OCI-LY7 (cell line): Measurements from ENCODE around the gene SYCP2. TPM values are rescaled to one million over a fixed set of nuclear protein-coding genes. Genes with fewer than 3 reads are reported as not detected.

ENCODE experiments used
- BruUV-seq: library from RNA; stranded (reverse); fragments of 400-500 nt; replicated peaks from 2 replicates; lab custom pipeline; 2021; lab: Mats Ljungman, UMichigan
- CTCF ChIA-PET: fragments of 300-600 bp; sonication (Branson Sonifier 250); formaldehyde crosslinking; loops from one replicate; lab custom pipeline; 2022; ENCODE audit warnings: antibody characterized with exemption; ENCODE audit not compliant: unreplicated experiment; lab: Charles Lee
- POLR2A ChIA-PET: fragments of 300-600 bp; sonication (Branson Sonifier 250); formaldehyde crosslinking; loops from one replicate; lab custom pipeline; 2022; ENCODE audit warnings: antibody characterized with exemption; lab: Charles Lee
- DNase-seq: peaks from one replicate; pipeline ENCODE4 v3.0.0-alpha.2; 2015; ENCODE audit warnings: low spot score
- H2AFZ ChIP-seq: fragments of 200-600 bp; sonication (generic), shearing (Covaris generic); 2 replicates; pipeline ENCODE4 v1.6.1; 2014; ENCODE audit warnings: mild to moderate bottlenecking, antibody characterized with exemption, low read length, moderate library complexity
- H3K27ac ChIP-seq: fragments of 200-600 bp; sonication (generic); 2 replicates; pipeline ENCODE4 v1.5.1; 2014; ENCODE audit warnings: mixed run types, low read depth, mild to moderate bottlenecking, moderate library complexity, low read length, inconsistent platforms; ENCODE audit not compliant: poor library complexity, severe bottlenecking
- H3K36me3 ChIP-seq: fragments of 200-600 bp; sonication (generic); 2 replicates; pipeline ENCODE4 v1.6.1; 2014; ENCODE audit warnings: mild to moderate bottlenecking, antibody characterized with exemption, low read length, moderate library complexity, mixed read lengths; ENCODE audit not compliant: insufficient read depth
- H3K4me1 ChIP-seq: fragments of 200-600 bp; sonication (generic); 2 replicates; pipeline ENCODE4 v1.5.1; 2014; ENCODE audit warnings: mild to moderate bottlenecking, low read length; ENCODE audit not compliant: insufficient read depth, poor library complexity, severe bottlenecking
- H3K4me2 ChIP-seq: fragments of 200-600 bp; sonication (generic); 2 replicates; pipeline ENCODE4 v1.6.1; 2014; ENCODE audit warnings: mild to moderate bottlenecking, low read length
- H3K4me3 ChIP-seq: fragments of 200-600 bp; sonication (generic); 2 replicates; pipeline ENCODE4 v1.5.1; 2014; ENCODE audit warnings: mild to moderate bottlenecking, low read depth, low read length; ENCODE audit not compliant: poor library complexity, severe bottlenecking
- H3K79me2 ChIP-seq: fragments of 200-600 bp; sonication (generic); 2 replicates; pipeline ENCODE4 v1.6.1; 2016; ENCODE audit warnings: low read depth, mild to moderate bottlenecking, low read length, moderate library complexity, mixed read lengths; ENCODE audit not compliant: insufficient read depth
- H3K9me2 ChIP-seq: fragments of 200-600 bp; sonication (generic); 2 replicates; pipeline ENCODE4 v1.6.1; 2016; ENCODE audit warnings: mild to moderate bottlenecking, low read length, mixed read lengths; ENCODE audit not compliant: insufficient read depth
- H3K9me3 ChIP-seq: fragments of 200-600 bp; sonication (generic); 2 replicates; pipeline ENCODE4 v1.6.1; 2014; ENCODE audit warnings: mild to moderate bottlenecking, mixed run types, low read length, mixed read lengths
- H4K20me1 ChIP-seq: fragments of 200-600 bp; sonication (generic); 2 replicates; pipeline ENCODE4 v1.6.1; 2014; ENCODE audit warnings: mild to moderate bottlenecking, antibody characterized with exemption, low read length, moderate library complexity, mixed read lengths; ENCODE audit not compliant: insufficient read depth
- EZH2phosphoT487 ChIP-seq: fragments of 200-600 bp; sonication (generic); IDR thresholded peaks from 2 replicates; pipeline ENCODE4 v1.6.1; 2018; ENCODE audit warnings: low read depth, borderline replicate concordance, mild to moderate bottlenecking, mixed run types, antibody characterized with exemption, low read length, moderate library complexity, mixed read lengths
- intact Hi-C: fragments of 100-400 bp; cut with micrococcal nuclease; formaldehyde crosslinking; loops from one replicate; pipeline ENCODE4 v1.10.0; 2022; ENCODE audit not compliant: unreplicated experiment
- total RNA-seq, 2 experiments: library from RNA; depleted of rRNA in 1 of 2; stranded (reverse); fragments of >200 nt in 1 of 2; shearing (Covaris generic) in 1 of 2; gene quantifications; 2 replicates each; pipeline ENCODE4 v1.2.3, GENCODE V29; 2014 to 2022
- TF ChIP-seq, protein P1 (sequence below): fragments of 200-600 bp; sonication (generic); conservative IDR thresholded peaks from 2 replicates; pipeline ENCODE4 v1.5.1; 2014; ENCODE audit warnings: mild to moderate bottlenecking, antibody characterized with exemption, low read length, moderate library complexity, mixed read lengths

SYCP2 gene
- total RNA-seq, 2 experiments from 2014 or later, result 0.19 to 0.38 TPM

DNA sequence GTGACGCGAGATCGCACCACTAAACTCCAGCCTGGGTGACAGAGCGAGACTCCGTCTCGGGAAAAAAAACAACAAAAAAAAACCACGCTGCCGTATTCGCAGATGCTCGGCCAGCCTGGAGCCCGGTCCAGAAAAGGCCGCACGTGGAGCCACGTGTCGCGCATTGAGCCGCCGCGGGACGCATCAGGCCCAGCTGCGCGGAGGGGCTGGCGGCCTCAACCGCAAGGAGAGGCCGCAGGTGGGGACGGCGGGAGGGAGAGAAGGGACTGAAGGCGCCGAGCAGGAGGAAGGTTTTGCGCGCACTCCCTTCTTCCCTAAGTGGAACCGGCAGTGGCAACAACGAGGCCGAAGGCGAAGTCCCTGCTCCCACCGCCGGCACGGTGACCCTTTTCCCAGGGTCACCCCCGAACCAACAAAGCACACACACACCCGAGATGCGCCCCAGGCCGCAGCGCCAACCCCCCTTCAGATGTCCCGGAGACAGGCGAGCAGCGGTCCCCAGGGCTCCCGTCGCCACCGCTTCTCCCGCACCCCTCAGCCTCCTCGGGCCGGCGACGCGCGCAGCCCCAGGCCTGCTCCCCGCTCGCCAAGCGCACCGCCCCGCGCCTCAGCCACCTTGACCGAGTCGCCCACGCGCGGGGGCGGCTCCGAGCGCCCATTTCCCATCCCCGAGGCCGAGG lies 681 bp downstream of the SYCP2 start:
- ChIA-PET CTCF (no interaction called here), POLR2A (no interaction called here)
- no peak overlapping the region for H2AFZ ChIP-seq

DNA sequence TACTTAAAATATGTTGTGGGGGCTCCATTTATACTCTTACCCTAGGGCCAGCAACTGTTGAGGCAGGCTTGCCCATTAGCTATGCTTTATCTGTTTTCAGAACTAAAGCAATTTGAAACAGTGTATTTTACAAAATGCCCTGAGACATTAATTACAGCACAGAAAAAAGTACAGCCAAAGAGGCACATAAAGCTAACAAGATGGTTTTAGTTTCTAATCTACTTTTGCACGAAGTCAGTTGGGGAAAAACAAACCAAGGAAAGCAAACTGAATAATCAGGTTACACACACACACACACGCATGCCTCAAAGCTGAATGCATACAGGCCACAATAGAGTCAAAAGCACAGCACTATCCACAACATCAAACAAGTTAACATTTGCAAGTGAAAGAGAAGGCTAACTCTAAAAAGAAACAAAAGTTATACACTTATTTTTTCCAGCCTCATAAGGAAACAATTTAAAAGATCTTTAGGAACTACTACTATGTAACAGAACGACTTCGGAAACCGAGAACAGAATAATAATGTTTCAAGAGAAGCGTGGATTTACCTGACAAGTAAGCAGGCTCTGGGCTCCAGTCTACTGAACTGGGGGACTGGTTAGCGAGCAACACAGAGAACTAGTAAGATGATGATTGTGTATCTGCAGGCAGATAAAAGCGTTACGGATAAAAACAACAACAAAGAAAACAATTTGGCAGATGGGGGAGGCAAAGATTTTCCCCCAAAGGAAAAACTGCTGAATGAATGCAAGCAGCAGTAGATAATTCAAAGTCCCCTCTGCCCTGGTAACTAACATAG lies 1.7 kb downstream of the SYCP2 start:
- no peak for TF ChIP-seq EZH2phosphoT487
- TF ChIP-seq, protein P1, sequence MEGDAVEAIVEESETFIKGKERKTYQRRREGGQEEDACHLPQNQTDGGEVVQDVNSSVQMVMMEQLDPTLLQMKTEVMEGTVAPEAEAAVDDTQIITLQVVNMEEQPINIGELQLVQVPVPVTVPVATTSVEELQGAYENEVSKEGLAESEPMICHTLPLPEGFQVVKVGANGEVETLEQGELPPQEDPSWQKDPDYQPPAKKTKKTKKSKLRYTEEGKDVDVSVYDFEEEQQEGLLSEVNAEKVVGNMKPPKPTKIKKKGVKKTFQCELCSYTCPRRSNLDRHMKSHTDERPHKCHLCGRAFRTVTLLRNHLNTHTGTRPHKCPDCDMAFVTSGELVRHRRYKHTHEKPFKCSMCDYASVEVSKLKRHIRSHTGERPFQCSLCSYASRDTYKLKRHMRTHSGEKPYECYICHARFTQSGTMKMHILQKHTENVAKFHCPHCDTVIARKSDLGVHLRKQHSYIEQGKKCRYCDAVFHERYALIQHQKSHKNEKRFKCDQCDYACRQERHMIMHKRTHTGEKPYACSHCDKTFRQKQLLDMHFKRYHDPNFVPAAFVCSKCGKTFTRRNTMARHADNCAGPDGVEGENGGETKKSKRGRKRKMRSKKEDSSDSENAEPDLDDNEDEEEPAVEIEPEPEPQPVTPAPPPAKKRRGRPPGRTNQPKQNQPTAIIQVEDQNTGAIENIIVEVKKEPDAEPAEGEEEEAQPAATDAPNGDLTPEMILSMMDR, result no peak
- intact Hi-C loops, result no loop called here
- Histone ChIP-seq H3K79me2 (no peaks in the 10 kb centered on the region), H3K4me2 (no peak overlapping the region), H3K36me3 (no peaks in the 10 kb centered on the region), H3K4me3 (no peak overlapping the region), H2AFZ (no peak overlapping the region), H3K27ac (no peak overlapping the region), H3K9me3 (no peaks in the 10 kb centered on the region), H4K20me1 (no peaks in the 10 kb centered on the region), H3K9me2 (no peaks in the 10 kb centered on the region), H3K4me1 (no peaks in the 10 kb centered on the region)
- POLR2A ChIA-PET, result interaction anchor here (1.1 kb wide), 1 partner anchor 11 kb away, joined by 3 read pairs; no protein-coding TSS in a partner anchor
- no peak for DNase-seq
- CTCF ChIA-PET, result no interaction called here
- no TSS peak for BruUV-seq

More for the DNA sequence above, 681 bp downstream of the SYCP2 start:
- Histone ChIP-seq H3K4me2 (no peak overlapping the region), H3K4me1 (peaks cover 6% of the 10 kb centered on the region), H3K36me3 (no peaks in the 10 kb centered on the region), H3K9me2 (no peaks in the 10 kb centered on the region), H3K27ac (no peak overlapping the region), H3K79me2 (no peaks in the 10 kb centered on the region), H3K4me3 (no peak overlapping the region), H4K20me1 (no peaks in the 10 kb centered on the region; the same call in 1 of the 2 replicates), H3K9me3 (no peaks in the 10 kb centered on the region)
- TF ChIP-seq EZH2phosphoT487, result no peak
- TF ChIP-seq, protein P1, result no peak
- intact Hi-C loops, result no loop called here
- DNase-seq, result no peak
- no TSS peak for BruUV-seq

- Histone ChIP-seq H3K79me2 (no peaks in the 10 kb centered on the region), H3K36me3 (no peaks in the 10 kb centered on the region), H3K4me3 (no peak overlapping the region), H3K9me2 (no peaks in the 10 kb centered on the region), H2AFZ (no peak overlapping the region), H3K9me3 (no peaks in the 10 kb centered on the region), H3K4me1 (no peaks in the 10 kb centered on the region), H3K27ac (no peak overlapping the region), H4K20me1 (no peaks in the 10 kb centered on the region), H3K4me2 (no peak overlapping the region)
- BruUV-seq, result no TSS peak
- intact Hi-C loops, result no loop called here
- no peak for TF ChIP-seq EZH2phosphoT487
- TF ChIP-seq, protein P1, result no peak
- ChIA-PET CTCF (no interaction called here), POLR2A (no interaction called here)
- DNase-seq, result no peak
Measured at GRCh38 chr20:59925899-59926298, 7.5 kb downstream of the SYCP2 start.
